NCI-H2107 (cell line): ENCODE data around the gene PAPSS2.

ENCODE experiments used
- DNase-seq: peaks from one replicate; lab custom pipeline; 2025; lab: John Stamatoyannopoulos, UW

PAPSS2 gene

GRCh38 chr10:87750817-87751216 is 91.1 kb downstream of the PAPSS2 start:
- no peak for DNase-seq

DNA sequence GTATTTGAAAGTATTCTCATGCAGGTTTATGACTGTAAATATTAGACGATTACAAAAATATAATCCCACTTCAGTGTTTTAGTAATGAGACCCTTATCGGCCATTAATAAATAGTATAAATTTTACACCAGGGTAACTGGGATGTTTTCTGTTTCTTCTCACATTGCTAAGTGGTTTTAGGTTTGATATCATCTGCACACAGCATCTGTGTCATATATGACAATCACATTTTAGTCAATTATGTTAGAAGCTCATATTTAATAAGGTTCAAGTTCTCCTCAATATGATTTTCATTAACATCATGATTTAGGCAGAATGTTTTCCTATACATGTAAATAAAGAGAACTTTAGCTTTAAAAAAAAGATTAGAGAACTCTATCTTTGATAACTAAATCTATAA is 91.6 kb downstream of the PAPSS2 start:
- DNase-seq: no peak

DNA sequence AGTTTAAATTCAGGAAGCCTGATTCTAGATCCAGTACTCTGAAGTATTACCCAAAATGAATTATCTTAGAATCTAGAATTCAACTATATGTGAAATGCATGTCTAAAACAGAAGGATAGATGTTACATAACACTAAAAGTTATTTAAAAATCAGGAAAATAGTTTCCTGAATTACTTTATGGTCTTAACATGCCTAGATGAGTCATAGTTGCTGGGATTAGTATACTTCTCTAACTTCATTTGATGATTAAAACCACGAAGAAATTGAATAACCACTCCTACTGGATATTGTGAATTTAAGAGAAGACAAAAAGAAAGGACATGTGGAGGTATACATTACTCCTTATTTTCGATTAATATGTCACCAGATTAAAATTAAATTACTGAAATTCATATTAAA is 92.9 kb downstream of the PAPSS2 start:
- no peak for DNase-seq

DNA sequence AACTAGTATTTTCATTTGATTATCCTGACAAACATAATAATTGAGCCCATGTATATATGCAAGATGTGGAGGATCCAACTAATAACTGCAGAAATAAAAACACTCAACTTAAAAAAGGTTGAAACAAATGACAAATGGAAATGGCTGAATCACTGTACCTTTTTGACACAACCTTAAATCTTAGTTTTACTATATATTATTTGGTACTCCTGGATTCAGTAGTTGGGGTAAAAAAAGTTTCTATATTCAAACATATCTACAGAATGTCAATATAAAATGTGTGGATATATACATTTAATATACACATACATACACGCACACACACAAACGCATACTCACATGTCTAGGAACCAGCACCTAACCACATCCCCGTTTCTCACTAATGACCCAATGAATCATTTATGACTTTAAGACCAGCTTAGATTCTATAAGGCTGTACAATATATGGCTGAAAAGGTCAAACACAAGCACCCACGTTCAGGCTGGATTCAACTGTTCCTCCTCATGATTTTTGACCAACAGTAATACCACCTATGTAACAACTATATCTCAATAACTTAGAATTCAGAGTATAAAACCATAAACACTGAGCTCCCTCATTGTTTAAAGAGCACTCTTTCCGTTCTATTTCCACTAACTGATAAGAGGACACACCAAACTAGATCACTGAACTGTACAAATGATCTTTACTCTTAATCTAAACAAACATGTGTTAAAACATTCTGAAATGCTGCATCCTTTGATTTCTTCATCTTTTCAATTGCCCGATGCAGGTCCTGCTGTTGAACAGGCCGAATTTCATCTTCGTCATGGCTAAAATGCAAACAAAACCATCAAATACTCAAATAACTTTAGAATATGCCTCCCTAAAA is 94.6 kb downstream of the PAPSS2 start:
- DNase-seq: no peak

GRCh38 chr10:87757685-87758084 is 98.0 kb downstream of the PAPSS2 start:
- DNase-seq: no peak

DNA sequence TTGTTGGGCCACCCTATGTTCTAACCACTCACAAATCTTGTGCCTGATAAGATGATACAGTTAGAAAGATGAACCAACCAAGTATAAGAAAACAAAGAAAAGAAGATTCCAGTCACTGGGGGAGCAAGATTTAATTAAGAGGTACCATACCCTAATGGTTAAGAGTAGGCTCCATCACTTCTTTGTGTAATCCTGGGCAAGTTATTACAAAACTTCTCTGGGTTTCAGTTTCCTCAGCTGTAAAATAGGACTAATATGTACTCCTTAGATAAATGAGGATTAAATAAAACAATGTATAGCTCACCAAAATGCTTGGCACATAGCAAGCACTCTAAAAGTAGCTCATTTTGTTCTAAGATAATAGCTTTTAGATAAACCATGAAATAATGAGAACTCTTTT is 99.9 kb downstream of the PAPSS2 start:
- DNase-seq: no peak

DNA sequence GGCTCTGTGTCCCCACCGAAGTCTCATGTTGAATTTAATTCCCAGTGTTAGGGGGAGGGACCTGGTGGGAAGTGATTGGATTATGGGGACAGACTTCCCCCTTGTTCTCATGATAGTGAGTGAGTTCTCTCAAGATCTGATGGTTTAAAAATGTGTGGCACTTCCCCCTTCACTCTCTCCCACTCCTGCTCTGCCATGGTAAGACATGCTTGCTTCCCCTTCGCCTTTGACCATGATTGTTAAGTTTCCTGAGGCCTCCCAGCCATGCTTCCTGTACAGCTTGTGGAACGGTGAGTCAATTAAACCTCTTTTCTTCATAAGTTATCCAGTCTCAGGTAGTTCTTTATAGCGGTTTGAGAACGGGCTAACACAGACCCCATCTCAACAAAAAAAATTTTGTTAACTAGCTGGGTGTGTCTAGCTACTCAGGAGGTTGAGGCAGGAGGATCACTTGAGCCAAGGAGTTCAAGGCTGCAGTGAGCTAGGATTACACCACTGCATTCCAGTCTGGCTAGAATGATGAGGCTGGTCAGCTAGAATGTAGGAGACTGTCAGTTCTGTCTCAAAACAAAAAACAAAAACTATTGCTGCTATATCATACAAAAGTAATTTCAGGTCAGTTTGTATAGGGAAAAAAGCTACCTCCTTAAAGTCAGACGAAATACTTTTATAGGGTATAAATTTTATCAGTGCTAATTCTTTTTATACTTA is 100.7 kb downstream of the PAPSS2 start:
- DNase-seq: no peak

- DNase-seq: no peak
These were observed 101.5 kb downstream of the PAPSS2 start for GRCh38 chr10:87761153-87761552.

- no peak for DNase-seq
These were observed 102.2 kb downstream of the PAPSS2 start for GRCh38 chr10:87761892-87762291.

- no peak for DNase-seq
These were observed 103.6 kb downstream of the PAPSS2 start for GRCh38 chr10:87763086-87763861.

GRCh38 chr10:87764072-87764934 is 104.6 kb downstream of the PAPSS2 start:
- DNase-seq: no peak

DNA sequence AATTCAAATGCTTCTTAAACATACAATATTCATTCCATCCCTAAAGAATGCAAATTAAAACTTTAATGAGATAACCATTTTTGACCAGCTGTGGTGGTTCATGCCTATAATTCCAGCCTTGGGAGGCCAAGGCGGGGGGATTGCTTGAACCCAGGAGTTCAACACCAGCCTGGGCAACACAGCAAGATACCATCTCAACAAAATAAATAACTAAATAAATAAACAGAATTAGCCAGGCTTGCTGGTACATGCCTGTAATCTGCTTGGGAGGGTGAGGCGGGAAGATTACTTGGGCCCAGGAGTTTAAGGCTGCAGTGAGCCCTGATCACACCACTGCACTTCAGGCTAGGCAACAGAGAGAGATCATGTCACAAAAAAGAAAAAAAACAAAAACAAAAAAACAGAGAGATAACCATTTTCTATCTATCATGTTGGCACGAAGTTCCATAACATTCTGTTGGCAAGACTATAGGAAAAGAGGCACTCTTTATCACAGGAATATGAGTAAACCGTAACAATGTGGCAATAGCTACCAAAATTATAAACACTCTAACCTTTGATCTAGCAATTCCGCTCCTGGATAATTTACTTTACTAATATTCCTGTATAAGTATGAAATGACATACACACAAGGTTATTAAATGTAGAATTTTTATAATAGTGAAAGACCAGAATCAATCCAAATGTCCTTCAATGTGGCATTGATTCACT is 106.1 kb downstream of the PAPSS2 start:
- no peak for DNase-seq

GRCh38 chr10:87767253-87767652 is 107.6 kb downstream of the PAPSS2 start:
- DNase-seq: no peak

- no peak for DNase-seq
These were observed 112.3 kb downstream of the PAPSS2 start for GRCh38 chr10:87771871-87772500.

DNA sequence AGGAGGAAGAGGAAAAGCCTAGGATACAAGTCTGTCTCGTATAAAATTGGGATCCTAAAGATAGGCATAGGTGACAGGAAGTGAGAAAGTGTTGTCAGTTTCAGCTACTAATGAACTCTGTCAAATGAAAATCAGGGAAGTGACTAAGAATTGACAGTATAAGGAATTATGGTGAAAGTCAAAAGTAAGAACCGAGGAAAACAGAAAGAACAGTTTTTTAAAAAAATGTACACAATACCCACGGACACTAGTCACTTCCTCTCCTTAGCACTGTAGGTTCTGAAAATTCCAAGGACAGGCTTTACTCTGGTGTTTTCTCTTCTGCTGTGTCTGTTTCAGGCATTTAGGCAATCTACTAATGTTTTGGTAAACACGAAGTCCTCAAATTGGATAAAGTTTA is 116.1 kb downstream of the PAPSS2 start:
- DNase-seq: no peak

GRCh38 chr10:87776328-87776727 is 116.7 kb downstream of the PAPSS2 start:
- no peak for DNase-seq

- DNase-seq: no peak
These were observed 121.9 kb downstream of the PAPSS2 start for GRCh38 chr10:87781545-87781944.

GRCh38 chr10:87782721-87783120 is 123.0 kb downstream of the PAPSS2 start:
- DNase-seq: no peak

GRCh38 chr10:87786421-87786820 is 126.7 kb downstream of the PAPSS2 start:
- DNase-seq: no peak

DNA sequence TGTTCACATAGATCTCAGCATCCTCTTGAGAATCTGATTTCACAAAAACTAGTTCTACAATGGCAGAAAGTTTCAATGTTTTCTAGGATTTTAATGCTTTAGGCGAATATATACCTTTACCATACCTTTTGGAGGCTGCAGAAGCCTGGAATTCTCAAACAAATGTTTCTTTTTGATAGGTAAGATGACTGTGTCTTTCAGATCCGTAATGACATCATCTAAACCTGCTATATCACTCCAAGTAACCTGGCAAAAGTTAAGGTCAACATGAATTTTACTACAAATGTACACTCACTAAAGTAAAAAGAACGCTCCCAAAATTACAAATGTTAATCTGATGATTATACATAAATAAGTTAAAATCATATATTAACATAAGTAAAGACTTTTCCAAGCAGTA is 130.5 kb downstream of the PAPSS2 start:
- no peak for DNase-seq

- DNase-seq: no peak
These were observed 134.6 kb downstream of the PAPSS2 start for GRCh38 chr10:87794285-87794684.
